ENCODE results near the gene CLEC16A.

The CLEC16A gene

GRCh38 chr16:11224096-11224893 is 279.9 kb downstream of the CLEC16A start:
- DNase-seq (ENCODE audit: low read depth in 2 of 2), result peak; percentile 75

- DNase-seq (ENCODE audit: low read depth in 2 of 2), result peak; percentile 81 to 88
Measured at GRCh38 chr16:11224894-11225676, 280.7 kb downstream of the CLEC16A start.

- DNase-seq (ENCODE audit: low read depth in 2 of 2), result no peak
Measured at GRCh38 chr16:11225677-11226549, 281.5 kb downstream of the CLEC16A start.

- DNase-seq (ENCODE audit: low read depth in 2 of 2), result no peak
Measured at GRCh38 chr16:11229432-11229831, 285.1 kb downstream of the CLEC16A start.

GRCh38 chr16:11229906-11230305 is 285.5 kb downstream of the CLEC16A start:
- no peak for DNase-seq (ENCODE audit: low read depth in 2 of 2)

- no peak for DNase-seq (ENCODE audit: low read depth in 2 of 2)
Measured at GRCh38 chr16:11231367-11231970, 287.1 kb downstream of the CLEC16A start.
